Measurements from ENCODE around the gene MRC1. TPM values are rescaled to one million over a fixed set of nuclear protein-coding genes. Genes with fewer than 3 reads are reported as not detected.
A peak's percentile ranks its signal among the peaks of the same experiment; 100 is the strongest.
"Not testable (repeated sequence)": the region's sequence is repeated elsewhere in the genome, so short reads cannot be mapped to it uniquely, and the experiment has no call there.

MRC1 gene
- polyA plus RNA-seq, 1 experiment, result not detected

DNA sequence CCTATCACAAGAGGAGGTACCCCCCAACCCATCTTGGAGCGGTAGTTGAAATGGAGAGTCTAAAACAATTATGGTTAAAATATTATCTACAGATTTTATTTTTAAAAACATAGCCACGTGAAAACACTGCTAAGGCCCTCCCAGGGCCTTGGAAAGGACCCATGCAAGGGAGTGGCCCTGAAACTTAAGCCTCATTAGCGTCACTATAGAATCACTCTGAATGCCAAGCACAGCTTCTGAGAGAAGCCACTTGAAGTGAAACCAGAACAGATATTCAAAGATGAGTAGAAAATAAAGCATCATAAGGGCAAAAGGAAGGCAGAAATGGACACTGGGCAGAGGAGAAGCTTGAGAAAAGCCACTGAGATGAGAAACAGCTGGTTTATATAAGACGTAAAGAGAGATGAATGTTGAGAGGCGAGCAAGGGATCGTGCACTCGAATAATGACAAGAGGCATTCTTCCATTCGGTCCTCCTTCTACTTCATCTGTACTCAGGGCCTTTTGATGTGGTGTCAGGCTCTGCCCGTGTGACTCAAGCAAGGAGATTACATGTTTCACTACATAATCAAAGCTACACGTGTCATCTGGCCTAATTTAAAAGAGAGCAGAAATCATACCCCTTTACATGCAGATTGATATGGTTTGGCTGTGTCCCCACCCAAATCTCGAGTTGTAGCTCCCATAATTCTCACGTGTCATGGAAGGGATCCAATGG is 109.2 kb downstream of the MRC1 start:
- TF ChIP-seq, protein P1, sequence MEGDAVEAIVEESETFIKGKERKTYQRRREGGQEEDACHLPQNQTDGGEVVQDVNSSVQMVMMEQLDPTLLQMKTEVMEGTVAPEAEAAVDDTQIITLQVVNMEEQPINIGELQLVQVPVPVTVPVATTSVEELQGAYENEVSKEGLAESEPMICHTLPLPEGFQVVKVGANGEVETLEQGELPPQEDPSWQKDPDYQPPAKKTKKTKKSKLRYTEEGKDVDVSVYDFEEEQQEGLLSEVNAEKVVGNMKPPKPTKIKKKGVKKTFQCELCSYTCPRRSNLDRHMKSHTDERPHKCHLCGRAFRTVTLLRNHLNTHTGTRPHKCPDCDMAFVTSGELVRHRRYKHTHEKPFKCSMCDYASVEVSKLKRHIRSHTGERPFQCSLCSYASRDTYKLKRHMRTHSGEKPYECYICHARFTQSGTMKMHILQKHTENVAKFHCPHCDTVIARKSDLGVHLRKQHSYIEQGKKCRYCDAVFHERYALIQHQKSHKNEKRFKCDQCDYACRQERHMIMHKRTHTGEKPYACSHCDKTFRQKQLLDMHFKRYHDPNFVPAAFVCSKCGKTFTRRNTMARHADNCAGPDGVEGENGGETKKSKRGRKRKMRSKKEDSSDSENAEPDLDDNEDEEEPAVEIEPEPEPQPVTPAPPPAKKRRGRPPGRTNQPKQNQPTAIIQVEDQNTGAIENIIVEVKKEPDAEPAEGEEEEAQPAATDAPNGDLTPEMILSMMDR (IDR thresholded peaks at IDR 0.05; ENCODE audit: insufficient read depth, low read depth, low read length), result no peak
- Histone ChIP-seq H3K36me3 (ENCODE audit: control insufficient read depth, insufficient read depth, low read length) (no peaks in the 10 kb centered on the region), H3K27me3 (ENCODE audit: control insufficient read depth, insufficient read depth, low read length) (no peaks in the 10 kb centered on the region), H3K4me3 (ENCODE audit: low read depth, low read length) (no peak overlapping the region)
- no peak for DNase-seq (ENCODE audit: low read depth)
- ChIA-PET CTCF (interaction anchor here (1.2 kb wide), 1 partner anchor 186 kb away, joined by 4 read pairs; no protein-coding TSS in a partner anchor), POLR2A (no interaction called here)

DNA sequence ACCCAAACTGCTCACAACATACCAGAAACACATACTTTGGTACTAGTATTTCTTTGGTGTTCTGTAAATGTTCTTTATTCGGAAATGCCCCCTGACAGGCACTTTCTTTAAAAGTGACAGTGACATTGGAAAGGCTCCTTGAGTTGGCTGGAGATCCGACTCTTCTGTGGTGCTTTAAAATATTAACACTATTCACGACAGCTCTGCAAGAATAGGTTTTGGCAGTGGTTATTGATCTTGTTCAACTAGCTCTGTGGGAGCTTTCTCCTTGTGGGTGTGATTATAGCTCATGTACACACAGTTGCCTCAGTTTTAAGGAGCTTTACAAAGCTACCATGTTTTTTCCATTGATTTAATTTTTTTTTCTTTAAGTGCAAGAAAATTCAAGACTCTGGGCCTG is 112.2 kb downstream of the MRC1 start:
- ChIA-PET CTCF (interaction anchor here (0.7 kb wide), 1 partner anchor 19 kb away, joined by 4 read pairs; no protein-coding TSS in a partner anchor), POLR2A (no interaction called here)
- H3K36me3 ChIP-seq (ENCODE audit: control insufficient read depth, insufficient read depth, low read length), result no peaks in the 10 kb centered on the region
- H3K27me3 ChIP-seq (ENCODE audit: control insufficient read depth, insufficient read depth, low read length), result no peaks in the 10 kb centered on the region
- DNase-seq (ENCODE audit: low read depth), result no peak
- H3K4me3 ChIP-seq (ENCODE audit: low read depth, low read length), result no peak overlapping the region
- TF ChIP-seq, protein P1 (IDR thresholded peaks at IDR 0.05; ENCODE audit: insufficient read depth, low read depth, low read length), result no peak

DNA sequence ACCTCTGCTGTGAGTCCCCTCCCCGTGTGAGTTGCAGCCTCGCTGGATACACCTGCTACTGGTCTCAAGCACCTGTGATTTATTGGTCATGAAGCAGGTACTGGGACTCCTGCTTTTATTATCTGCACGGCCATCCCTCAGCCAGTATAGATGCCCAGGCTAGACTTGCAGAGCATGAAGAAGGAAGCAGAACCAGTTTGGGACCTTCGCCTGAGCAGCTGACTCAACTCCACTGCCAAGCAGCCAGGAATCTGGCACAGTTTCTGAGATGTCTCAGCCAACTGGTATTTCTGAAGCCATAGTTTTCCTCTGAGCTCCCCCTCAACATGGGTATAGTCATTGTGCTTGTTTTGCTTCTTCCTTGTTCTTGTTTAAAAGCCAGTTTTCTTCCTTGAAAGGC is 114.6 kb downstream of the MRC1 start:
- ChIA-PET CTCF (interaction anchor here (0.8 kb wide), 1 partner anchor 37 kb away, joined by 5 read pairs; no protein-coding TSS in a partner anchor), POLR2A (no interaction called here)
- TF ChIP-seq, protein P1 (IDR thresholded peaks at IDR 0.05; ENCODE audit: insufficient read depth, low read depth, low read length), result no peak
- Histone ChIP-seq H3K4me3 (ENCODE audit: low read depth, low read length) (no peak overlapping the region), H3K36me3 (ENCODE audit: control insufficient read depth, insufficient read depth, low read length) (no peaks in the 10 kb centered on the region), H3K27me3 (ENCODE audit: control insufficient read depth, insufficient read depth, low read length) (no peaks in the 10 kb centered on the region)
- peak; percentile 71 for DNase-seq (ENCODE audit: low read depth)

DNA sequence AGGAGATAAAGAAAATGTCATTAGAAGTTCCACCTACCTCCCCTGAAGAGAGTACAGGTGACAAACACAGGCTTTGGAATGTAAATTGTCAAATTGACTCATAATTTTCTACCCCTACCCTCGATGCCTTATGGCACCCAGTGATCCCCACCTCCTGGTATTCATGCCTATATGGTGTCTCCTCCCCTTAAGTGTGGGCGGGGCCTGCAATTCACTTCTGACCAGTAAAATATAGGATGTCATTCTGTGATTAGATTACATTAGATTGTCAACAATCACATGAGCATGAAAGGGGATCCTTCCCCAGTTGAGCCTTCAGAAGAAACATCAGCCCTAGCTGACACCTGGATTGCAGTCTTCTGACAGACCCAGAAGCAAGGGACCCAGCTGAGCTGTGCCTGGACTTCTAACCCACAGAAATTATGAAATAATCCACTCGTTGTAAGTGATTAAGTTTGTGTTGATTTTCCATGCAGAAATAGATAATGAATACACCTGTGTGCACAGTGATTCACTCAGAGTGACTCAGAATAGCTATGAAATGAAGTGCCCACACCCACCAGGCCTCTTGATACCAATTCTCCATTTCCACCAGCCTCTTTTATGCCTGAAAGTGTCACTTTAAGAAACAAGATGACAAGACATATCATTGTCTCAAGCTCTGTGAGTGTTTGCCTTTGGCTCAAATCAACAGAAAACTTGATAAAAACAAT is 134.0 kb downstream of the MRC1 start:
- CTCF ChIA-PET, result no interaction called here
- Histone ChIP-seq H3K4me3 (ENCODE audit: low read depth, low read length) (no peak overlapping the region), H3K27me3 (ENCODE audit: control insufficient read depth, insufficient read depth, low read length) (no peaks in the 10 kb centered on the region), H3K36me3 (ENCODE audit: control insufficient read depth, insufficient read depth, low read length) (no peaks in the 10 kb centered on the region)
- no peak for DNase-seq (ENCODE audit: low read depth)
- TF ChIP-seq, protein P1 (IDR thresholded peaks at IDR 0.05; ENCODE audit: insufficient read depth, low read depth, low read length), result no peak
- POLR2A ChIA-PET, result no interaction called here

DNA sequence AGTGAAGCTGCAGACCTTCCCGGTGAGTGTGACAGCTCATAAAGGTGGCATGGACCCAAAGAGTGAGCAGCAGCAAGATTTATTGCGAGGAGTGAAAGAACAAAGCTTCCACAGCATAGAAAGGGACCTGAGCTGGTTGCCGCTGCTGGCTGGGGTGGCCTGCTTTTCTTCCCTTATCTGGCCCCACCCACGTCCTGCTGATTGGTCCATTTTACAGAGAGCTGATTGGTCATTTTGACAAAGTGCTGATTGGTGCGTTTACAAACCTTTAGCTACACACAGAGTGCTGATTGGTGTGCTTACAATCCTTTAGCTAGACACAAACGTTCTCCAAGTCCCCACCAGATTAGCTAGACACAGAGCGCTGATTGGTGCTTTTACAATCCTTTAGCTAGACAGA is 141.1 kb downstream of the MRC1 start:
- DNase-seq (ENCODE audit: low read depth); CTCF ChIA-PET; H3K4me3 ChIP-seq (ENCODE audit: low read depth, low read length); POLR2A ChIA-PET; H3K36me3 ChIP-seq (ENCODE audit: control insufficient read depth, insufficient read depth, low read length); H3K27me3 ChIP-seq (ENCODE audit: control insufficient read depth, insufficient read depth, low read length): not testable (repeated sequence)
